ENCODE measurements around the gene MAP2K2.

DNA sequence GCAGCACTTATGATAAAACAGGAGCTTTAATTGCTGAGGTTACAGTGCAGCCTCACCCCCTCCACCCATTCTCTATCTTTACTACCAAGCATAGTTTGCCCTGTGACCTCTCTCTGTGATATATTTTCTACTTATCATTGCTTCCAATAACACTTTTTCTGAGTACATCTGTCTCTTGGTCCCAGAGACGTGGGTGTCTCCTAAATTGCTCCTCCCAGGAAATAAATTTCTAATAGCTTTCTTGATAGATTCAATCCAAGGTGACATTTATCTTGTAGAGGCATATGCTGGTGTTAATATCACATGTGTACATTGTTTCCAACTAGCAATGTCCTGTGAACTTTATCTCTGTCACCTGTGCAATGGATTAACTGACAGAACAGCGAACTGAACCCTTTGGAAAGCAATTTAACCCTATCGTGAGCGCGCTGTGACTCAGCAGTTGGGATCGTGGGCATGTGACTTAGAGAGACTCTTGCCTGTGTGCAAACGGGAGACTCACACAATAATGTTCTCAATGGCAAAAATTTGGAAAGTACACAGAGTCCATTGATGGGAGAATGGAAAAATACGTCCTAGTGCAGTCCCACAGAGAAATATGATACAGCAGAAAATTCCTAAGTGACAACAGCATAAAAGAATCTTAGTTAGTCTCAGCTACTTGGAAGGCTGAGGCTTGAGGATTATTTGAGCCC, 7.0 kb upstream of the MAP2K2 start:
- TF ChIP-seq, protein P1, sequence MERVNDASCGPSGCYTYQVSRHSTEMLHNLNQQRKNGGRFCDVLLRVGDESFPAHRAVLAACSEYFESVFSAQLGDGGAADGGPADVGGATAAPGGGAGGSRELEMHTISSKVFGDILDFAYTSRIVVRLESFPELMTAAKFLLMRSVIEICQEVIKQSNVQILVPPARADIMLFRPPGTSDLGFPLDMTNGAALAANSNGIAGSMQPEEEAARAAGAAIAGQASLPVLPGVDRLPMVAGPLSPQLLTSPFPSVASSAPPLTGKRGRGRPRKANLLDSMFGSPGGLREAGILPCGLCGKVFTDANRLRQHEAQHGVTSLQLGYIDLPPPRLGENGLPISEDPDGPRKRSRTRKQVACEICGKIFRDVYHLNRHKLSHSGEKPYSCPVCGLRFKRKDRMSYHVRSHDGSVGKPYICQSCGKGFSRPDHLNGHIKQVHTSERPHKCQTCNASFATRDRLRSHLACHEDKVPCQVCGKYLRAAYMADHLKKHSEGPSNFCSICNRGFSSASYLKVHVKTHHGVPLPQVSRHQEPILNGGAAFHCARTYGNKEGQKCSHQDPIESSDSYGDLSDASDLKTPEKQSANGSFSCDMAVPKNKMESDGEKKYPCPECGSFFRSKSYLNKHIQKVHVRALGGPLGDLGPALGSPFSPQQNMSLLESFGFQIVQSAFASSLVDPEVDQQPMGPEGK (CRISPR knock-in tag; IDR thresholded peaks at IDR 0.05; ENCODE audit: borderline replicate concordance), result no peak
- no peak for TF ChIP-seq RARB (CRISPR knock-in tag; IDR thresholded peaks at IDR 0.05)
- TF ChIP-seq ARNTL (CRISPR knock-in tag; IDR thresholded peaks at IDR 0.05; ENCODE audit: borderline replicate concordance, low read depth), result no peak
- no peak for TF ChIP-seq ZC3H10 (CRISPR knock-in tag; IDR thresholded peaks at IDR 0.05)
- TF ChIP-seq GLIS3 (CRISPR knock-in tag; IDR thresholded peaks at IDR 0.05), result no peak
- no peak for TF ChIP-seq TCF4 (CRISPR knock-in tag; IDR thresholded peaks at IDR 0.05; ENCODE audit: borderline replicate concordance)
- TF ChIP-seq, protein P2, sequence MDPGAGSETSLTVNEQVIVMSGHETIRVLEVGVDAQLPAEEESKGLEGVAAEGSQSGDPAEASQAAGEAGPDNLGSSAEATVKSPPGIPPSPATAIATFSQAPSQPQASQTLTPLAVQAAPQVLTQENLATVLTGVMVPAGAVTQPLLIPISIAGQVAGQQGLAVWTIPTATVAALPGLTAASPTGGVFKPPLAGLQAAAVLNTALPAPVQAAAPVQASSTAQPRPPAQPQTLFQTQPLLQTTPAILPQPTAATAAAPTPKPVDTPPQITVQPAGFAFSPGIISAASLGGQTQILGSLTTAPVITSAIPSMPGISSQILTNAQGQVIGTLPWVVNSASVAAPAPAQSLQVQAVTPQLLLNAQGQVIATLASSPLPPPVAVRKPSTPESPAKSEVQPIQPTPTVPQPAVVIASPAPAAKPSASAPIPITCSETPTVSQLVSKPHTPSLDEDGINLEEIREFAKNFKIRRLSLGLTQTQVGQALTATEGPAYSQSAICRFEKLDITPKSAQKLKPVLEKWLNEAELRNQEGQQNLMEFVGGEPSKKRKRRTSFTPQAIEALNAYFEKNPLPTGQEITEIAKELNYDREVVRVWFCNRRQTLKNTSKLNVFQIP (CRISPR knock-in tag; IDR thresholded peaks at IDR 0.05; ENCODE audit: borderline replicate concordance, low read depth), result no peak
- no peak for TF ChIP-seq PPARA (CRISPR knock-in tag; IDR thresholded peaks at IDR 0.05; ENCODE audit: borderline replicate concordance)
- TF ChIP-seq SNAI2 (CRISPR knock-in tag; IDR thresholded peaks at IDR 0.05), result no peak
- no peak for TF ChIP-seq ESRRG (CRISPR knock-in tag; IDR thresholded peaks at IDR 0.05)
- TF ChIP-seq ZFP3 (CRISPR knock-in tag; IDR thresholded peaks at IDR 0.05), result no peak
- TF ChIP-seq, protein P3, sequence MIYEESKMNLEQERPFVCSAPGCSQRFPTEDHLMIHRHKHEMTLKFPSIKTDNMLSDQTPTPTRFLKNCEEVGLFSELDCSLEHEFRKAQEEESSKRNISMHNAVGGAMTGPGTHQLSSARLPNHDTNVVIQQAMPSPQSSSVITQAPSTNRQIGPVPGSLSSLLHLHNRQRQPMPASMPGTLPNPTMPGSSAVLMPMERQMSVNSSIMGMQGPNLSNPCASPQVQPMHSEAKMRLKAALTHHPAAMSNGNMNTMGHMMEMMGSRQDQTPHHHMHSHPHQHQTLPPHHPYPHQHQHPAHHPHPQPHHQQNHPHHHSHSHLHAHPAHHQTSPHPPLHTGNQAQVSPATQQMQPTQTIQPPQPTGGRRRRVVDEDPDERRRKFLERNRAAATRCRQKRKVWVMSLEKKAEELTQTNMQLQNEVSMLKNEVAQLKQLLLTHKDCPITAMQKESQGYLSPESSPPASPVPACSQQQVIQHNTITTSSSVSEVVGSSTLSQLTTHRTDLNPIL (CRISPR knock-in tag; IDR thresholded peaks at IDR 0.05; ENCODE audit: low read depth), result no peak
- TF ChIP-seq, protein P4, sequence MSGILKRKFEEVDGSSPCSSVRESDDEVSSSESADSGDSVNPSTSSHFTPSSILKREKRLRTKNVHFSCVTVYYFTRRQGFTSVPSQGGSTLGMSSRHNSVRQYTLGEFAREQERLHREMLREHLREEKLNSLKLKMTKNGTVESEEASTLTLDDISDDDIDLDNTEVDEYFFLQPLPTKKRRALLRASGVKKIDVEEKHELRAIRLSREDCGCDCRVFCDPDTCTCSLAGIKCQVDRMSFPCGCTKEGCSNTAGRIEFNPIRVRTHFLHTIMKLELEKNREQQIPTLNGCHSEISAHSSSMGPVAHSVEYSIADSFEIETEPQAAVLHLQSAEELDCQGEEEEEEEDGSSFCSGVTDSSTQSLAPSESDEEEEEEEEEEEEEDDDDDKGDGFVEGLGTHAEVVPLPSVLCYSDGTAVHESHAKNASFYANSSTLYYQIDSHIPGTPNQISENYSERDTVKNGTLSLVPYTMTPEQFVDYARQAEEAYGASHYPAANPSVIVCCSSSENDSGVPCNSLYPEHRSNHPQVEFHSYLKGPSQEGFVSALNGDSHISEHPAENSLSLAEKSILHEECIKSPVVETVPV (CRISPR knock-in tag; IDR thresholded peaks at IDR 0.05), result no peak
- TF ChIP-seq ZNF565 (CRISPR knock-in tag; conservative IDR thresholded peaks at IDR 0.05; ENCODE audit: low read depth), result no peak
